ENCODE results near the gene PPM1E.

The PPM1E gene

GRCh38 chr17:59001158-59001814 lies 245.6 kb downstream of the PPM1E start:
- peak; percentile 82 for DNase-seq

- DNase-seq: no peak
Observed at GRCh38 chr17:59002126-59002525, 246.5 kb downstream of the PPM1E start.

- DNase-seq: no peak
Observed at GRCh38 chr17:59002848-59003247, 247.2 kb downstream of the PPM1E start.

GRCh38 chr17:59003860-59004259 lies 248.2 kb downstream of the PPM1E start:
- no peak for DNase-seq

- DNase-seq: peak; percentile 78
Observed at GRCh38 chr17:59004338-59005111, 248.9 kb downstream of the PPM1E start.

- no peak for DNase-seq
Observed at GRCh38 chr17:59007995-59008394, 252.3 kb downstream of the PPM1E start.

- DNase-seq: no peak
Observed at GRCh38 chr17:59008737-59009136, 253.1 kb downstream of the PPM1E start.

GRCh38 chr17:59010026-59010425 lies 254.4 kb downstream of the PPM1E start:
- no peak for DNase-seq

- DNase-seq: no peak
Observed at GRCh38 chr17:59011975-59012374, 256.3 kb downstream of the PPM1E start.

- no peak for DNase-seq
Observed at GRCh38 chr17:59018019-59018418, 262.4 kb downstream of the PPM1E start.

GRCh38 chr17:59024916-59025315 lies 269.3 kb downstream of the PPM1E start:
- no peak for DNase-seq

- DNase-seq: no peak
Observed at GRCh38 chr17:59026176-59026939, 270.7 kb downstream of the PPM1E start.

GRCh38 chr17:59027750-59028149 lies 272.1 kb downstream of the PPM1E start:
- no peak for DNase-seq

- DNase-seq: no peak
Observed at GRCh38 chr17:59028328-59028727, 272.7 kb downstream of the PPM1E start.

GRCh38 chr17:59030811-59031210 lies 275.2 kb downstream of the PPM1E start:
- DNase-seq: no peak
